ENCODE data around the gene MRPL41. TPM values are rescaled to one million over a fixed set of nuclear protein-coding genes. Genes with fewer than 3 reads are reported as not detected.
"Not testable (repeated sequence)": the region's sequence is repeated elsewhere in the genome, so short reads cannot be mapped to it uniquely, and the experiment has no call there.

MRPL41 gene
- 10 to 100 TPM; 51.6 to 52.6 TPM for total RNA-seq

DNA sequence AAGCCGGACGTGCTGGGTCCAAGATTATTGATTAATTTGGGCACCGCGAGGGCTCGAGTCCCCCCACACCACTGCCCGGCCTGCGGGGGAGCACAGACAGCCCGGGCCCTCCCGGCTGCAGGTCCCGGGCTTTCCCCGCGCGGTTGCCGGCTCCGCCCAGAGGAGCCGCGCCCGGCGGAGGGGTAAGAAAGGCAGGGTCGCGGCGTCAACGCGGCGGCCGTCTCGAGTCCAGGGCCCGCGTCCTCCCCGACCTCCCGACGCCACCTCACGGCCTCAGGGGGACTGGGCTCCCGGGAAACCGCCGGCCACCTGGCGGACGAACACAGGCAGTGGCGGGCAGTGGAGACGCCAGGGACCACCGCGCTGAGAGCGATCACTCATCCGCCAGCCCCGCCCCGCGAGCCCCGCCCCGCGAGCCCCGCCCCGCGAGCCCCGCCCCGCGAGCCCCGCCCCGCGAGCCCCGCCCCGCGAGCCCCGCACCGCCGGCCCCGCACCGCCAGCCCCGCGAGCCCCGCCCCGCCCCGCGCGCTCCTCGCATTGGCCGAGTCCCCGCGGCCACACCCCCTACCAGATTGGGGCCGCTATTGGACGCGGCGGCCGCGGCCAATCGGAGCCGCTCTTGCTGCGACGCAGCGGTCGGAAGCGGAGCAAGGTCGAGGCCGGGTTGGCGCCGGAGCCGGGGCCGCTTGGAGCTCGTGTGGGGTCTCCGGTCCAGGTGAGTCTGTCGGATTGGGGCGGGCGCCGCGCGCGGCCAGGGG is at the start of gene MRPL41:
MRPL41 (plus strand) TSS at position 616 of the 758 bp plus-strand sequence. CDS start 203 bp downstream, outside the sequence.
- ChIA-PET CTCF (interaction anchor here (0.6 to 1.5 kb wide), 6 partner anchors 40 to 888 kb away, joined by 3 to 4 read pairs (median 4); partner anchors contain the start of genes EXD3, NOXA1 and PTGDS), POLR2A (interaction anchor here (0.7 to 1.8 kb wide), 15 partner anchors 8 to 311 kb away, joined by 3 to 9 read pairs (median 3); partner anchors contain the start of genes ARRDC1, DPH7, EHMT1 and EXD3)
- peak within 1 kb of the TSS; percentile 84 for H3K4me3 Mint-ChIP-seq
- peaks cover 12% of the 10 kb centered on the region for H3K36me3 Mint-ChIP-seq (ENCODE audit: low read depth)
- peaks cover 21% of the 10 kb centered on the region for H3K4me1 Mint-ChIP-seq
- peak; percentile 91 for DNase-seq
- no peaks in the 10 kb centered on the region for H3K9me3 Mint-ChIP-seq
- peak within 1 kb of the TSS; percentile 76 for H3K27ac Mint-ChIP-seq
- no peaks in the 10 kb centered on the region for H3K27me3 Mint-ChIP-seq

DNA sequence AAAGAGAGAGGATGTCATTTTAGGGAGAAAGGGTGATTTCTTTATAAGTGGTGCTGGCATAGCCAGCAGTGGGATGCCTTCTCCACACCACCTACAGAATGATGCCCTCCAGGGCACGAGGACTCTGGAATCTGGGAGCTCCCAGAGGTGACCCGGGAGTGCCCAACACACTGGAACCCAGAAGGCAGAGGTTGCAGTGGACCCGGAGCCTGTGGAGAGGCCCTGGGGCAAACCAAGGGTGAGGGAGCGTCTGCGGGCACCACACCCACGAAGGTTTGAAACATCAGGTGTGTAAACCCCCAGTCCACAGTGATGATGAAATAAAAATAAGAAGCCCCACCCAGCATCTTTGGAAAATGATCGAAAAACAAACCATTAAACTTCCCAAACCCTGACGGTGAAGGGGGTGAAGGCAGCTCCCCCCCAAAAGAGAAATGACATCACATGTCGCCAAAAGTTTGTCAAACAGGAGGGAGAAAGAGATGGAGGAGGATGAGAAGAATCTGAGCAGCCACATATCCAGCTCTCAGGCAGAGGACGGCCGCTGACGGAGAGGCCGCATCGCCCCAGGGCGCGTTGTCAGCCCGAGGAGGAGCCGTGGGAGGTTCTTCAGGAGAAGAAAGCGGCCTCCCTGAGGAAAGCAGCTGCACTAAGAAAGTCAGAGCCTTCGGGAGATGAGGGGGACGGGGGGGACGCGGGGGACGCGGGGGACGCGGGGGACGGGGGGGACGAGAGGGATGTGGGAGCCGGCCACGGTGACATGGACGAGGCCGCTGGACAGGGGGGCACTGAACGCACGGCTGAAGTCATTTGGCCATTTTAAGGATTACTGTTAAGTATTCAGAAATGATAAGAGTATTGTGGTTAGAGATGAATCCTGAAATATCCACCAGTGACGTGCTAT is 49.4 kb upstream of the MRPL41 start:
- H3K27ac Mint-ChIP-seq, result peak overlapping the region; percentile 26
- peaks cover 5% of the 10 kb centered on the region for H3K4me1 Mint-ChIP-seq
- DNase-seq, result no peak
- peaks cover 10% of the 10 kb centered on the region for H3K36me3 Mint-ChIP-seq (ENCODE audit: low read depth)
- POLR2A ChIA-PET, result no interaction called here
- no peaks in the 10 kb centered on the region for H3K27me3 Mint-ChIP-seq
- H3K4me3 Mint-ChIP-seq, result peak overlapping the region; percentile 37
- H3K9me3 Mint-ChIP-seq, result peaks cover 7% of the 10 kb centered on the region
- CTCF ChIA-PET, result no interaction called here

DNA sequence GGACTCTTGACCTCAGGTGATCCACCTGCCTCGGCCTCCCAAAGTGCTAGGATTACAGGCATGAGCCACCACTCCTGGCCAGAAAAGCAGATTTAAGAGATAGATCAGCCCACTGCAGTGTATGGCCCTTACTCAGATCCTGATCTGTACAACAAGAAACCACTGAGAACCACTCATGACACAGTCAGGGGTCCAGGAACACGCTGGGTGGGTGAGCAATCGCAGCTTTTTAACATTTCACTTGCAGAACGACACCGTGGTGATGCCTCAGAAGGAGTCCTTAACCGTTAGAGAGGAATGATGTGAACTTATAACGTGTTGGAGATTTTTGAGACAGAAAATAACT is 47.3 kb upstream of the MRPL41 start:
- ChIA-PET CTCF (interaction anchor here (1.1 to 1.5 kb wide), 2 partner anchors 31 to 82 kb away, joined by 4 to 5 read pairs; partner anchors contain the start of genes EXD3 and NOXA1), POLR2A (interaction anchor here (0.6 kb wide), 1 partner anchor 17 kb away, joined by 4 read pairs; no protein-coding TSS in a partner anchor)
- Mint-ChIP-seq H3K4me3 (no peak overlapping the region), H3K36me3 (ENCODE audit: low read depth) (peaks cover 10% of the 10 kb centered on the region), H3K27me3 (no peaks in the 10 kb centered on the region), H3K4me1 (peaks cover 5% of the 10 kb centered on the region), H3K9me3 (peaks cover 7% of the 10 kb centered on the region), H3K27ac (no peak overlapping the region)
- no peak for DNase-seq

DNA sequence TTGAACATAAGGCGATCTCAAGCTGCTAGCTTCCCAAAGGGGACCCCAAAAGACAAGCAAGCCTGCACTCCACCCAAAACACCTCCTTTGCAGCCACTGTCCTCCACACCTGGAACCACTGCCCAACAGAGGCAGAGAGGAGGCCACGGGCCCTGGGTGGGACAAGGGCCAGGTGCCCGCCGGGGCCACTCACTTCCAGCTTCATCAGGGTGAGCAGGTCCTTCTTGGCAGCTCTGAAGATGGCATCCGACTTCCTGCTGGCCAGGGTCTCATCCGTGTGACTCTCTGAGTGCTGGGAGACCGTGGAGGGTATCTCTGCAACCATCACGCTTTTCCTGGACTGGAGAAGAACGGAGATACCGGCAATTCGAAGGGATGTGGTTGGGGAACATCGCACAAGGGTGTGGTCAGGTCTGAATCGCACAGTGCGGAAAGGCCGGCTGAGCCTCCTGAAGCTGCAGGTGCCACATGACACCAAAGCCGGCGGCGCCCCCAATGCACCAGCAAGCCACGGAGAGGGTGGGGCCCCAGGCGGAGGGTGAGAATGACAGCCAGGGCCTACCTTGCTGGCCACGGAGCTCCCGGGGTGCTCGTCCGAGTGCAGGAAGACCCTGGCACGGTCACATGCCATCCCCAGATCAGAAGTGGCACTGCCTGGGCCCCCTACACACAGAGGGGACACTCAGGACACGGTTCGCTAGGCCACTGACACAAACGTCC is 46.1 kb upstream of the MRPL41 start:
- peaks cover 5% of the 10 kb centered on the region for H3K4me1 Mint-ChIP-seq
- H3K27ac Mint-ChIP-seq, result no peak overlapping the region
- peaks cover 7% of the 10 kb centered on the region for H3K9me3 Mint-ChIP-seq
- peaks cover 10% of the 10 kb centered on the region for H3K36me3 Mint-ChIP-seq (ENCODE audit: low read depth)
- H3K4me3 Mint-ChIP-seq, result no peak overlapping the region
- H3K27me3 Mint-ChIP-seq, result no peaks in the 10 kb centered on the region
- no peak for DNase-seq
- CTCF ChIA-PET, result interaction anchor here (0.6 to 1.5 kb wide), 3 partner anchors 29 to 733 kb away, joined by 3 to 5 read pairs (median 4); partner anchors contain the start of genes EXD3 and NOXA1
- POLR2A ChIA-PET, result no interaction called here

DNA sequence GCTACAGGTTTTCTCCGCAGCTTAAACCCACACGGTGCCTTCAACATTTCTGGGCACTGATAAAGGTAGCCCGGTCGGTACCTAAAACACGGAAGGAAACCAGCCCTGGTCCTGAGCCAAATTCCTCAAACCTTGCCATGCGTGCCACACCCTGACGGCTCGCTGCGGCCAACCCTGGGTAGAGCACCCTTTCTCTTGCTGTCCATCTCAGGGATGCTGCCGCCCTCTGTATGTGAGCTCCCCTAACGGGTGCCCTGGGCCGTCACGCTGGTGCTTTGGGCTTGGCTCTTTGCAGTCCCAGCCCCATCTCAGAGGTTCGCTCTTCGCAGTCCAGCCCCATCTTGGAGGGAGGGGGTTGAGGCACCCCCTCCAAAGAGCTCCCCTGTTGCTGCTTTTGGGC is 45.4 kb upstream of the MRPL41 start:
- Mint-ChIP-seq H3K4me1 (peaks cover 5% of the 10 kb centered on the region), H3K27ac (no peak overlapping the region), H3K36me3 (ENCODE audit: low read depth) (peaks cover 10% of the 10 kb centered on the region), H3K27me3 (no peaks in the 10 kb centered on the region), H3K9me3 (peaks cover 7% of the 10 kb centered on the region), H3K4me3 (no peak overlapping the region)
- no peak for DNase-seq
- POLR2A ChIA-PET, result no interaction called here
- CTCF ChIA-PET, result no interaction called here

DNA sequence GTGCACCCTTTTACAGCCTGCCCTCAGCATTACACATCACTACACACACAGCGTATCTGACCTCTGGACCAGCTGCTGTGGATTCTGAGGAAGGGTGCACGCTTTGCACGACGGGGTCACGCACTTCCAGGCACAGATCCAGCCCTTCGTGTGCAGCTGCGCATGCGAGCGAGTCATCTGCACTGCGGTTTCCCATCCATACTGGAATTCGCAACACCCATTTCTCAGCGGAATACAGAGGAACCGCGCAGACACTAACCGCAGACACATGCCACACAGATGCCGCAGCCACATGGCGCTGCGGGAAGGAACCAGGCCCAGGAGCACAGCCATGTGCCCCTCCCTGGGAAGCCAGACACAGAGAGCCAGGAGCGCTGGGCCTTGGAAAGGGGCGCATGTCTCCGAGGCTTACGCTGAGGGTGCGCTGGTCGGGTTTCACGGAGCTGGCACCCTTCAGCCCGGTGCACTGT is 44.9 kb upstream of the MRPL41 start:
- H3K36me3 Mint-ChIP-seq (ENCODE audit: low read depth), result peaks cover 7% of the 10 kb centered on the region
- H3K4me3 Mint-ChIP-seq, result no peak overlapping the region
- H3K4me1 Mint-ChIP-seq, result peaks cover 4% of the 10 kb centered on the region
- no peak for DNase-seq
- H3K9me3 Mint-ChIP-seq, result peaks cover 4% of the 10 kb centered on the region
- H3K27me3 Mint-ChIP-seq, result no peaks in the 10 kb centered on the region
- H3K27ac Mint-ChIP-seq, result no peak overlapping the region
- ChIA-PET CTCF (no interaction called here), POLR2A (no interaction called here)

DNA sequence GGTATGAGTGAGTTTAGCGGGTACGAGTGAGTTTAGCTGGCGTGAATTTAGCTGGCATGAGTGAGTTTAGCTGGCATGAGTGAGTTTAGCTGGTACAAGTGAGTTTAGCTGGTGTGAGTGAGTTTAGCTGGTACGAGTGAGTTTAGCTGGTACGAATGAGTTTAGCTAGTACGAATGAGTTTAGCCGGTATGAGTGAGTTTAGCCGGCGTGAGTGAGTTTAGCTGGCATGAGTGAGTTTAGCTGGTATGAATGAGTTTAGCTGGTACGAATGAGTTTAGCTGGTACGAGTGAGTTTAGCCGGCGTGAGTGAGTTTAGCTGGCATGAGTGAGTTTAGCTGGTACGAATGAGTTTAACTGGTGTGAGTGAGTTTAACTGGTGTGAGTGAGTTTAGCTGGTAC is 42.5 kb upstream of the MRPL41 start:
- H3K4me1 Mint-ChIP-seq, result peaks cover 4% of the 10 kb centered on the region
- ChIA-PET CTCF (interaction anchor here (0.8 to 1.3 kb wide), 2 partner anchors 26 to 86 kb away, joined by 3 to 5 read pairs; partner anchors contain the start of genes EXD3 and NOXA1), POLR2A (no interaction called here)
- no peaks in the 10 kb centered on the region for H3K27me3 Mint-ChIP-seq
- H3K27ac Mint-ChIP-seq, result no peak overlapping the region
- DNase-seq, result no peak
- H3K9me3 Mint-ChIP-seq, result no peaks in the 10 kb centered on the region
- H3K36me3 Mint-ChIP-seq (ENCODE audit: low read depth), result no peaks in the 10 kb centered on the region
- H3K4me3 Mint-ChIP-seq, result no peak overlapping the region

DNA sequence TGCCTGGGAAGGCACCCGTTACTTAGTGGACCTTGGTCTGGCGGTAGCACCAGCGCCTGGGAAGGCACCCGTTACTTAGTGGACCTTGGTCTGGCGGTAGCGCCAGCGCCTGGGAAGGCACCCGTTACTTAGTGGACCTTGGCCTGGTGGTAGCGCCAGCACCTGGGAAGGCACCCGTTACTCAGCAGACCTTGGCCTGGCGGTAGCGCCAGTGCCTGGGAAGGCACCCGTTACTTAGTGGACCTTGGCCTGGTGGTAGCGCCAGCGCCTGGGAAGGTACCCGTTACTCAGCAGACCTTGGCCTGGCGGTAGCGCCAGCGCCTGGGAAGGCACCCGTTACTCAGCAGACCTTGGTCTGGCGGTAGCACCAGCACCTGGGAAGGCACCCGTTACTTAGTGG is 40.6 kb upstream of the MRPL41 start:
- DNase-seq; H3K36me3 Mint-ChIP-seq (ENCODE audit: low read depth); H3K9me3 Mint-ChIP-seq; H3K27ac Mint-ChIP-seq; H3K27me3 Mint-ChIP-seq; POLR2A ChIA-PET; H3K4me1 Mint-ChIP-seq; H3K4me3 Mint-ChIP-seq; CTCF ChIA-PET: not testable (repeated sequence)

DNA sequence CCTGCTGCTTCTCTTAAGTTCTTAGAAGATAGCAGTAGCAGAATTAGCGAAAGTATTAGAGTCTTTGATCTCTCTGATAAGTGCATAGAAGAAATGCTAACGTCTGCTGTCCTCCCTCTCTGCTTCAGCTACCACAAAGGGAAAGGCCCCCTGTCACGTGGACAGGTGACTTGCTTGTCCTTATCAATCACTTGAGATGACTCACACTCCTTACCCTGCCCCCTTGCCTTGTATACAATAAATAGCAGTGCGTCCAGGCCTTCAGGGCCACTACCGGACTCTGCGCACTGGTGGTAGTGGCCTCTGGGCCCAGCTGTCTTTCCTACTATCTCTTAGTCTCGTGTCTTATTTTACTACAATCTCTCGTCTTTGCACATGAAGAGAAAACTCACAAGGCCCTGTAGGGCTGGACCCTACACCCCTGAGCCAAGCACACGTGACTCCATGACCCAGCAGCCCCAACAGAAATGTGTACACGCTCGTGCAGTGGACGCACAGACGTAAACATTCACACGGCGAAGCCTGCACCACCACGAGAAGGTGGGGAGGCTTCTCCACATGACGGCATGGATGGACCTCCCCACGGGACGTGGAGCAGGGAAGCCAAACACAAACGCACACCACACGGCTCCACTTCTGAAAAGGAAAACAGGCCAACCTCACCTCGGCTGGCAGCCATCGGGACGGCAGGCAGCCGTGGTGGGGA is 39.8 kb upstream of the MRPL41 start:
- ChIA-PET CTCF (no interaction called here), POLR2A (no interaction called here)
- no peak overlapping the region for H3K4me3 Mint-ChIP-seq
- DNase-seq, result no peak
- no peaks in the 10 kb centered on the region for H3K9me3 Mint-ChIP-seq
- H3K36me3 Mint-ChIP-seq (ENCODE audit: low read depth), result no peaks in the 10 kb centered on the region
- peaks cover 4% of the 10 kb centered on the region for H3K4me1 Mint-ChIP-seq
- no peak overlapping the region for H3K27ac Mint-ChIP-seq
- H3K27me3 Mint-ChIP-seq, result no peaks in the 10 kb centered on the region

DNA sequence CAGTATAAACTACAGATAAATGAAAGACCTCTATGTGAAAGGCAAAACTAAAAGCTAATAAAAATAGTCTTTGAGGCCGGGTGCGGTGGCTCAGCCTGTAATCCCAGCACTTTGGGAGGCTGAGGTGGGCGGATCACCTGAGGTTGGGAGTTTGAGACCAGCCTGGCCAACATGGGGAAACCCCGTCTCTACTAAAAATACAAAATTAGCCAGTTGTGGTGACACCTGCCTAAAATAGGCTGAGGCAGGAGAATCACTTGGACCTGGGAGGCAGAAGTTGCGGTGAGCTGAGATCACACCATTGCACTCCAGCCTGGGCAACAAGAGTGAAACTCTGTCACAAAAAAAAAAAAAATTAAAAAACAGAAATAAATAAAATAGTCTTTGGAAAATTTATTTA is 38.5 kb upstream of the MRPL41 start:
- H3K36me3 Mint-ChIP-seq (ENCODE audit: low read depth); H3K9me3 Mint-ChIP-seq; POLR2A ChIA-PET; H3K27ac Mint-ChIP-seq; H3K4me1 Mint-ChIP-seq; H3K4me3 Mint-ChIP-seq; DNase-seq; H3K27me3 Mint-ChIP-seq: not testable (repeated sequence)
- CTCF ChIA-PET, result interaction anchor here (0.6 kb wide), 1 partner anchor 10 kb away, joined by 3 read pairs; no protein-coding TSS in a partner anchor

DNA sequence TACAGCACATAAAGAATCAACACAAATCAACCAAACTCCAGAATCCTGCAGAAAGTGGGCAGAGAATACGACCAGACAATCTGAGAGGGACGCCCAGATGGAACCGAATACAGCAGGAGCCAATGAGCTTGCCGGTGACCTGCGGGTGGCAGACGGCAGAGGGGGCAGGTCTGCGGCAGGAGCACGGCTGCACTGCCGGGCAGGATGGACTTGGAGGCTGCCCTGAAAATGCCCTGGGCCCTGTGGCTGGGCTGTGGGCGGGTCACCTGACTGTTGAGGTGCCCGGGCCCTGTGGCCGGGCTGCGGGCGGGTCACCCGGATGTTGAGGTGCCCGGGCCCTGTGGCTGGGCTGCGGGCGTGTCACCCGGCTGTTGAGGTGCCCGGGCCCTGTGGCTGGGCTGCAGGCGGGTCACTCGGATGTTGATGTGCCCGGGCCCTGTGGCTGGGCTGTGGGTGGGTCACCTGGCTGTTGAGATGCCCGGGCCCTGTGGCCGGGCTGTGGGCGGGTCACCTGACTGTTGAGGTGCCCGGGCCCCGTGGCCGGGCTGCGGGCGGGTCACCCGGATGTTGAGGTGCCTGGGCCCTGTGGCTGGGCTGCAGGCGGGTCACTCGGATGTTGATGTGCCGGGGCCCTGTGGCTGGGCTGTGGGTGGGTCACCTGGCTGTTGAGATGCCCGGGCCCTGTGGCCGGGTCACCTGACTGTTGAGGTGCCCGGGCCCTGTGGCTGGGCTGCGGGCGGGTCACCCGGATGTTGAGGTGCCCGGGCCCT is 37.7 kb upstream of the MRPL41 start:
- H3K36me3 Mint-ChIP-seq (ENCODE audit: low read depth); H3K27me3 Mint-ChIP-seq; POLR2A ChIA-PET; CTCF ChIA-PET; H3K4me1 Mint-ChIP-seq; H3K4me3 Mint-ChIP-seq; DNase-seq; H3K27ac Mint-ChIP-seq; H3K9me3 Mint-ChIP-seq: not testable (repeated sequence)

Measured in activated CD4-positive, alpha-beta memory T cell treated with anti-CD3 and anti-CD28 coated beads, Interleukin-2, amount 10 ng/mL, durations not matched to agents 7 days and 5 days (primary cell).